PC-9 (cell line): Measurements from ENCODE around the gene ADAM8. TPM values are rescaled to one million over a fixed set of nuclear protein-coding genes. Genes with fewer than 3 reads are reported as not detected.

Experiments
- BruUV-seq: library from RNA; stranded (reverse); fragments of 400-500 nt; replicated peaks from 2 replicates; lab custom pipeline; 2021; lab: Mats Ljungman, UMichigan
- CTCF ChIA-PET: fragments of 300-600 bp; sonication (Branson Sonifier 250); formaldehyde crosslinking; loops from one replicate; lab custom pipeline; 2022; ENCODE audit warnings: antibody characterized with exemption; lab: Charles Lee
- POLR2A ChIA-PET: fragments of 300-600 bp; sonication (Branson Sonifier 250); formaldehyde crosslinking; loops from one replicate; lab custom pipeline; 2022; ENCODE audit warnings: antibody characterized with exemption; ENCODE audit not compliant: unreplicated experiment; lab: Charles Lee
- DNase-seq, 2 experiments: peaks; one replicate each; pipeline versions ENCODE4 v3.0.0 to v3.0.0-alpha.2; 2015 to 2022; ENCODE audit warnings: mixed read lengths in 1 of 2
- H2AFZ ChIP-seq: fragments of 200-600 bp; sonication (generic); 2 replicates; pipeline ENCODE4 v1.8.1; 2017; ENCODE audit warnings: antibody characterized with exemption
- H3F3A ChIP-seq: fragments of 200-600 bp; sonication (generic); 2 replicates; pipeline ENCODE4 v1.8.1; 2017; ENCODE audit warnings: antibody characterized with exemption, mild to moderate bottlenecking, low read depth; ENCODE audit not compliant: insufficient read depth
- H3K27ac ChIP-seq: fragments of 200-600 bp; sonication (generic); 2 replicates; pipeline ENCODE4 v1.6.1; 2016; ENCODE audit warnings: mixed run types
- H3K27me3 ChIP-seq: fragments of 200-600 bp; sonication (generic); 2 replicates; pipeline ENCODE4 v1.6.1; 2016; ENCODE audit warnings: low read depth, mixed run types; ENCODE audit not compliant: insufficient read depth
- H3K36me3 ChIP-seq: fragments of 200-600 bp; sonication (generic); 2 replicates; pipeline ENCODE4 v1.6.1; 2016; ENCODE audit warnings: low read depth, mixed run types
- H3K4me1 ChIP-seq: fragments of 200-600 bp; sonication (generic); replicated peaks from 2 replicates; pipeline ENCODE4 v1.6.1; 2016; ENCODE audit warnings: mixed run types; ENCODE audit not compliant: insufficient read depth
- H3K4me2 ChIP-seq: fragments of 200-600 bp; sonication (generic); 2 replicates; pipeline ENCODE4 v1.6.1; 2017; ENCODE audit warnings: mixed run types
- H3K4me3 ChIP-seq: fragments of 200-600 bp; sonication (generic); 2 replicates; pipeline ENCODE4 v1.6.1; 2016; ENCODE audit warnings: mixed run types
- H3K79me2 ChIP-seq: fragments of 200-600 bp; sonication (generic); 2 replicates; pipeline ENCODE4 v1.6.1; 2017; ENCODE audit warnings: low read depth, mixed run types
- H3K9me2 ChIP-seq: fragments of 200-600 bp; sonication (generic); 2 replicates; pipeline ENCODE4 v1.8.1; 2017; ENCODE audit warnings: mild to moderate bottlenecking; ENCODE audit not compliant: insufficient read depth
- H3K9me3 ChIP-seq: fragments of 200-600 bp; sonication (generic); 2 replicates; pipeline ENCODE4 v1.8.1; 2016; ENCODE audit warnings: low read depth; ENCODE audit not compliant: insufficient read depth
- H4K20me1 ChIP-seq: fragments of 200-600 bp; sonication (generic); 2 replicates; pipeline ENCODE4 v1.8.1; 2017; ENCODE audit not compliant: insufficient read depth
- CTCF ChIP-seq: fragments of 200-600 bp; sonication (generic); conservative IDR thresholded peaks from 2 replicates; pipeline ENCODE4 v1.6.1; 2017; ENCODE audit warnings: mixed run types, antibody characterized with exemption, mild to moderate bottlenecking, moderate library complexity
- EZH2 ChIP-seq: fragments of 200-600 bp; sonication (generic); IDR thresholded peaks from 2 replicates; pipeline ENCODE4 v1.8.0; 2017; ENCODE audit warnings: antibody characterized with exemption, low read depth
- intact Hi-C: fragments of 100-400 bp; cut with micrococcal nuclease; formaldehyde crosslinking; loops from one replicate; pipeline ENCODE4 v1.10.0; 2022; ENCODE audit not compliant: unreplicated experiment
- total RNA-seq: library from RNA; stranded (reverse); gene quantifications from 2 replicates; pipeline ENCODE4 v1.2.3, GENCODE V29; 2021

ADAM8 gene
- total RNA-seq, 1 experiment from 2014 or later = 18.3 TPM

- ChIA-PET POLR2A (no interaction called here), CTCF (no interaction called here)
- Histone ChIP-seq H3K4me1 (peaks cover 3% of the 10 kb centered on the region), H2AFZ (no peak overlapping the region), H4K20me1 (peaks cover 11% of the 10 kb centered on the region), H3K79me2 (peaks cover 34% of the 10 kb centered on the region), H3K36me3 (no peaks in the 10 kb centered on the region), H3K27ac (no peak overlapping the region), H3K9me3 (no peaks in the 10 kb centered on the region), H3K4me2 (no peak overlapping the region), H3K27me3 (no peaks in the 10 kb centered on the region), H3F3A (no peaks in the 10 kb centered on the region), H3K9me2 (no peaks in the 10 kb centered on the region), H3K4me3 (no peak overlapping the region)
- no peak for DNase-seq
- intact Hi-C loops = loop anchor here (10.0 kb wide), 1 partner anchor 157 kb away; no protein-coding TSS in a partner anchor
- TF ChIP-seq CTCF (no peak), EZH2 (no peak)
- BruUV-seq = no TSS peak
Measured at GRCh38 chr10:133302230-133302629, 25.6 kb upstream of the ADAM8 start.

DNA sequence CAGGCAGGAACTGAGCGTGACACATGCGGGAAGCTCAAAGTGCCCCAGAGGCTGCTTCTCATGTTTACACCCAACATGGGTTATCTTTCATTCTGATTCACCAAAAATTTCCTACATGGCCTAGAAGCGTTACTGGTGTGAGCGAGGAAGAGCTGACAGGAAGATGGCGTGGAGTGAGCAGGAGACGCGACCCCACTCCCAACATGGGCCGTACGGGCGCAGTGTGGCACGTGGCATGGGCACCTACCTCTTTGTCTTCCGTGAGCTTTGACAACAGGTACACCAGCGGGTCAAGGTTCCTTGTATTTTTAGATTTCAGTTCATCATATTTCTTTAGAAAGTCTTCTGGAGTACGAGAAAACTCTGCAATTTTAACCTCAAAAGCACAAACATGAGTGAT, 23.1 kb upstream of the ADAM8 start:
- intact Hi-C loops = loop anchor here (10.0 kb wide), 1 partner anchor 155 kb away; no protein-coding TSS in a partner anchor
- no peak overlapping the region for H3K4me3 ChIP-seq
- no peaks in the 10 kb centered on the region for H3K36me3 ChIP-seq

DNA sequence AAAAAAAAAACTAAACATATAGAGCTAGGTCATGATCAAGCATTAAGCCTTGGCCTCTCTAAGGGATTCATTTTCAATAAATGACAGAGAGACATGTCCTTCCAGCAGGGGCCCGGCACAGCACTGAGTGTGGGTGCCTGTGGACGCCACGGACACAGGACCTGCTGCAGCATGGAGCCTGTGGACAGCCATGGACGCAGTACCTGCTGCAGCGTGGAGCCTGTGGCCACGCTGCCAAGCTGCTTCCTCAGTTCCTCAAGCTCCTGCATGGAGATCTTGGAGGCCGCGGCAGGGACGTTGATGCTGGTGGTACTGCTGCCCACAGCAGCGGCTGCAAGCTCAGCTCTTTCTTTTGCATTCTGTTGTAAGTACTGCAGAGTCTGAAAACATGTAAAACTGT, 22.6 kb upstream of the ADAM8 start:
- Histone ChIP-seq H3K4me1 (peaks cover 3% of the 10 kb centered on the region), H3F3A (peaks cover 3% of the 10 kb centered on the region; the same call in 1 of the 2 replicates), H3K79me2 (peaks cover 10% of the 10 kb centered on the region; the same call in 1 of the 2 replicates), H3K4me2 (no peak overlapping the region), H3K27me3 (no peaks in the 10 kb centered on the region), H3K27ac (no peak overlapping the region), H3K9me3 (no peaks in the 10 kb centered on the region), H3K4me3 (no peak overlapping the region), H4K20me1 (peaks cover 3% of the 10 kb centered on the region; the same call in 1 of the 2 replicates), H3K36me3 (no peaks in the 10 kb centered on the region), H2AFZ (no peak overlapping the region), H3K9me2 (no peaks in the 10 kb centered on the region)
- BruUV-seq = no TSS peak
- ChIA-PET POLR2A (no interaction called here), CTCF (no interaction called here)
- intact Hi-C loops = no loop called here
- TF ChIP-seq CTCF = no peak
- TF ChIP-seq EZH2 = no peak
- no peak for DNase-seq

More for the DNA sequence above, 23.1 kb upstream of the ADAM8 start:
- no peaks in the 10 kb centered on the region for H3K9me2 ChIP-seq
- no peaks in the 10 kb centered on the region for H3K4me1 ChIP-seq
- no peak overlapping the region for H3K4me2 ChIP-seq
- no peak overlapping the region for H2AFZ ChIP-seq
- no TSS peak for BruUV-seq
- H4K20me1 ChIP-seq = peaks cover 6% of the 10 kb centered on the region; the same call in 1 of the 2 replicates
- peaks cover 12% of the 10 kb centered on the region; the same call in 1 of the 2 replicates for H3K79me2 ChIP-seq
- H3K9me3 ChIP-seq = no peaks in the 10 kb centered on the region
- no peaks in the 10 kb centered on the region for H3F3A ChIP-seq
- ChIA-PET POLR2A (no interaction called here), CTCF (no interaction called here)
- no peak overlapping the region for H3K27ac ChIP-seq
- no peaks in the 10 kb centered on the region for H3K27me3 ChIP-seq
- TF ChIP-seq EZH2 (no peak), CTCF (no peak)
- DNase-seq = no peak
